ENCODE data around the gene GRAMD2A.
A peak's percentile ranks its signal among the peaks of the same experiment; 100 is the strongest.

The GRAMD2A gene

GRCh38 chr15:72231066-72231832 lies 33.7 kb upstream of the GRAMD2A start, which contains the start of gene PKM (continued):
- TF ChIP-seq ZNF16 (tag by site-specific recombination; IDR thresholded peaks at IDR 0.05; ENCODE audit: low read depth) (no peak; the same call in 1 of the 2 replicates), ZNF174 (tag by site-specific recombination; IDR thresholded peaks at IDR 0.05) (no peak), ZNF488 (tag by site-specific recombination; IDR thresholded peaks at IDR 0.05) (no peak), ZNF324 (tag by site-specific recombination; IDR thresholded peaks at IDR 0.05) (peak; percentile 87; the same call in 1 of the 2 replicates), ZNF621 (tag by site-specific recombination; IDR thresholded peaks at IDR 0.05) (no peak), ZNF596 (tag by site-specific recombination; IDR thresholded peaks at IDR 0.05) (no peak; the same call in 1 of the 2 replicates), ZNF513 (tag by site-specific recombination; IDR thresholded peaks at IDR 0.05) (no peak), ZNF146 (tag by site-specific recombination; IDR thresholded peaks at IDR 0.05) (peak; percentile 71), ZNF121 (tag by site-specific recombination; IDR thresholded peaks at IDR 0.05) (no peak; the same call in 1 of the 2 replicates), SETDB1 (IDR thresholded peaks at IDR 0.05; ENCODE audit: insufficient read length, low read length) (no peak), ZNF664 (tag by site-specific recombination; IDR thresholded peaks at IDR 0.05) (no peak), ZNF114 (tag by site-specific recombination; IDR thresholded peaks at IDR 0.05) (no peak), ZNF223 (tag by site-specific recombination; IDR thresholded peaks at IDR 0.05) (no peak), ZNF473 (tag by site-specific recombination; IDR thresholded peaks at IDR 0.05) (no peak), ZNF24 (tag by site-specific recombination; IDR thresholded peaks at IDR 0.05) (peak; percentile 86), ZNF530 (tag by site-specific recombination; IDR thresholded peaks at IDR 0.05; ENCODE audit: low read depth) (no peak), MYNN (tag by site-specific recombination; IDR thresholded peaks at IDR 0.05; ENCODE audit: borderline replicate concordance) (no peak), ZNF341 (tag by site-specific recombination; IDR thresholded peaks at IDR 0.05; ENCODE audit: low read depth) (peak; percentile 72), PRDM6 (tag by site-specific recombination; IDR thresholded peaks at IDR 0.05) (peak; percentile 66), KLF1 (tag by site-specific recombination; IDR thresholded peaks at IDR 0.05) (peak; percentile 99), ZBTB21 (tag by site-specific recombination; IDR thresholded peaks at IDR 0.05) (no peak; the same call in 1 of the 2 replicates), ZNF311 (tag by site-specific recombination; IDR thresholded peaks at IDR 0.05; ENCODE audit: borderline replicate concordance) (no peak), PRDM4 (tag by site-specific recombination; IDR thresholded peaks at IDR 0.05) (peak; percentile 72), ZNF670 (tag by site-specific recombination; IDR thresholded peaks at IDR 0.05; ENCODE audit: low read depth) (no peak), GLIS1 (tag by site-specific recombination; IDR thresholded peaks at IDR 0.05) (peak; percentile 89), HOXC10 (CRISPR knock-in tag; IDR thresholded peaks at IDR 0.05) (peak; percentile 43), ATF2 (tag by site-specific recombination; IDR thresholded peaks at IDR 0.05; ENCODE audit: low read depth) (no peak; the same call in none of the 2 replicates), ZNF37A (tag by site-specific recombination; IDR thresholded peaks at IDR 0.05) (no peak), ZNF677 (tag by site-specific recombination; IDR thresholded peaks at IDR 0.05) (no peak), ZBTB6 (tag by site-specific recombination; IDR thresholded peaks at IDR 0.05) (peak; percentile 85), ZNF571 (tag by site-specific recombination; IDR thresholded peaks at IDR 0.05) (no peak), ZNF623 (tag by site-specific recombination; IDR thresholded peaks at IDR 0.05) (peak; percentile 25; the same call in 1 of the 2 replicates)

Data from HEK293 (cell line).